ENCODE results near the gene RPS6KA2.
"Not testable (repeated sequence)": the region's sequence is repeated elsewhere in the genome, so short reads cannot be mapped to it uniquely, and the experiment has no call there.

RPS6KA2 gene

GRCh38 chr6:166400649-166401250 is 226.3 kb downstream of the RPS6KA2 start:
- H3K36me3 Mint-ChIP-seq (ENCODE audit: low read depth); H3K27ac Mint-ChIP-seq; H3K4me3 Mint-ChIP-seq; H3K9me3 Mint-ChIP-seq; H3K27me3 Mint-ChIP-seq; H3K4me1 Mint-ChIP-seq (ENCODE audit: low read depth): not testable (repeated sequence)

- H3K4me3 Mint-ChIP-seq = no peak overlapping the region
- no peak overlapping the region for H3K27ac Mint-ChIP-seq
- no peaks in the 10 kb centered on the region for H3K4me1 Mint-ChIP-seq (ENCODE audit: low read depth)
- no peaks in the 10 kb centered on the region for H3K9me3 Mint-ChIP-seq
- no peaks in the 10 kb centered on the region for H3K36me3 Mint-ChIP-seq (ENCODE audit: low read depth)
- peaks cover 4% of the 10 kb centered on the region for H3K27me3 Mint-ChIP-seq
These were observed 226.9 kb downstream of the RPS6KA2 start for GRCh38 chr6:166400181-166400580.

GRCh38 chr6:166398348-166398747 is 228.7 kb downstream of the RPS6KA2 start:
- H3K9me3 Mint-ChIP-seq = no peaks in the 10 kb centered on the region
- no peak overlapping the region for H3K4me3 Mint-ChIP-seq
- H3K27ac Mint-ChIP-seq = no peak overlapping the region
- H3K36me3 Mint-ChIP-seq (ENCODE audit: low read depth) = no peaks in the 10 kb centered on the region
- H3K27me3 Mint-ChIP-seq = peaks cover 4% of the 10 kb centered on the region
- H3K4me1 Mint-ChIP-seq (ENCODE audit: low read depth) = no peaks in the 10 kb centered on the region

- Mint-ChIP-seq H3K27ac (no peak overlapping the region), H3K9me3 (no peaks in the 10 kb centered on the region), H3K36me3 (ENCODE audit: low read depth) (no peaks in the 10 kb centered on the region), H3K4me1 (ENCODE audit: low read depth) (no peaks in the 10 kb centered on the region), H3K27me3 (peaks cover 4% of the 10 kb centered on the region), H3K4me3 (no peak overlapping the region)
These were observed 229.2 kb downstream of the RPS6KA2 start for GRCh38 chr6:166397849-166398248.

- H3K9me3 Mint-ChIP-seq = no peaks in the 10 kb centered on the region
- no peaks in the 10 kb centered on the region for H3K4me1 Mint-ChIP-seq (ENCODE audit: low read depth)
- no peak overlapping the region for H3K4me3 Mint-ChIP-seq
- no peaks in the 10 kb centered on the region for H3K36me3 Mint-ChIP-seq (ENCODE audit: low read depth)
- no peak overlapping the region for H3K27ac Mint-ChIP-seq
- peaks cover 7% of the 10 kb centered on the region for H3K27me3 Mint-ChIP-seq
These were observed 231.3 kb downstream of the RPS6KA2 start for GRCh38 chr6:166395778-166396177.

GRCh38 chr6:166395351-166395750 is 231.7 kb downstream of the RPS6KA2 start:
- Mint-ChIP-seq H3K4me1 (ENCODE audit: low read depth) (no peaks in the 10 kb centered on the region), H3K4me3 (no peak overlapping the region), H3K9me3 (no peaks in the 10 kb centered on the region), H3K27me3 (peaks cover 7% of the 10 kb centered on the region), H3K27ac (no peak overlapping the region), H3K36me3 (ENCODE audit: low read depth) (no peaks in the 10 kb centered on the region)

GRCh38 chr6:166394036-166394892 is 232.8 kb downstream of the RPS6KA2 start:
- Mint-ChIP-seq H3K27ac (no peak overlapping the region), H3K4me3 (no peak overlapping the region), H3K36me3 (ENCODE audit: low read depth) (no peaks in the 10 kb centered on the region), H3K9me3 (no peaks in the 10 kb centered on the region), H3K4me1 (ENCODE audit: low read depth) (no peaks in the 10 kb centered on the region), H3K27me3 (peaks cover 5% of the 10 kb centered on the region)

GRCh38 chr6:166393535-166393823 is 233.6 kb downstream of the RPS6KA2 start:
- no peak overlapping the region for H3K4me3 Mint-ChIP-seq
- H3K9me3 Mint-ChIP-seq = no peaks in the 10 kb centered on the region
- H3K4me1 Mint-ChIP-seq (ENCODE audit: low read depth) = no peaks in the 10 kb centered on the region
- peaks cover 3% of the 10 kb centered on the region for H3K27me3 Mint-ChIP-seq
- H3K27ac Mint-ChIP-seq = no peak overlapping the region
- H3K36me3 Mint-ChIP-seq (ENCODE audit: low read depth) = no peaks in the 10 kb centered on the region

GRCh38 chr6:166392755-166393534 is 234.1 kb downstream of the RPS6KA2 start:
- not testable (repeated sequence) for H3K4me1 Mint-ChIP-seq (ENCODE audit: low read depth); H3K4me3 Mint-ChIP-seq

GRCh38 chr6:166389119-166389518 is 237.9 kb downstream of the RPS6KA2 start:
- H3K27ac Mint-ChIP-seq = no peak overlapping the region
- H3K36me3 Mint-ChIP-seq (ENCODE audit: low read depth) = no peaks in the 10 kb centered on the region
- no peaks in the 10 kb centered on the region for H3K9me3 Mint-ChIP-seq
- H3K4me1 Mint-ChIP-seq (ENCODE audit: low read depth) = peaks cover 3% of the 10 kb centered on the region
- peaks cover 3% of the 10 kb centered on the region for H3K27me3 Mint-ChIP-seq
- H3K4me3 Mint-ChIP-seq = no peak overlapping the region

More at GRCh38 chr6:166392755-166393534, 234.1 kb downstream of the RPS6KA2 start:
- not testable (repeated sequence) for H3K9me3 Mint-ChIP-seq; H3K36me3 Mint-ChIP-seq (ENCODE audit: low read depth); H3K27ac Mint-ChIP-seq; H3K27me3 Mint-ChIP-seq

- Mint-ChIP-seq H3K9me3 (no peaks in the 10 kb centered on the region), H3K4me3 (no peak overlapping the region), H3K36me3 (ENCODE audit: low read depth) (no peaks in the 10 kb centered on the region), H3K27me3 (peaks cover 3% of the 10 kb centered on the region), H3K4me1 (ENCODE audit: low read depth) (peaks cover 8% of the 10 kb centered on the region), H3K27ac (no peak overlapping the region)
These were observed 238.6 kb downstream of the RPS6KA2 start for GRCh38 chr6:166388290-166389004.

- Mint-ChIP-seq H3K4me1 (ENCODE audit: low read depth) (peaks cover 8% of the 10 kb centered on the region), H3K27me3 (peaks cover 3% of the 10 kb centered on the region), H3K36me3 (ENCODE audit: low read depth) (no peaks in the 10 kb centered on the region), H3K4me3 (no peak overlapping the region), H3K9me3 (no peaks in the 10 kb centered on the region), H3K27ac (no peak overlapping the region)
These were observed 239.3 kb downstream of the RPS6KA2 start for GRCh38 chr6:166387642-166388289.

- H3K36me3 Mint-ChIP-seq (ENCODE audit: low read depth); H3K4me3 Mint-ChIP-seq; H3K4me1 Mint-ChIP-seq (ENCODE audit: low read depth); H3K27ac Mint-ChIP-seq; H3K9me3 Mint-ChIP-seq; H3K27me3 Mint-ChIP-seq: not testable (repeated sequence)
These were observed 240.0 kb downstream of the RPS6KA2 start for GRCh38 chr6:166387098-166387497.

- H3K4me1 Mint-ChIP-seq (ENCODE audit: low read depth) = peaks cover 15% of the 10 kb centered on the region
- H3K9me3 Mint-ChIP-seq = no peaks in the 10 kb centered on the region
- H3K27ac Mint-ChIP-seq = no peak overlapping the region
- no peak overlapping the region for H3K4me3 Mint-ChIP-seq
- H3K27me3 Mint-ChIP-seq = no peaks in the 10 kb centered on the region
- no peaks in the 10 kb centered on the region for H3K36me3 Mint-ChIP-seq (ENCODE audit: low read depth)
These were observed 240.9 kb downstream of the RPS6KA2 start for GRCh38 chr6:166386111-166386510.
